SU-DHL-6 (cell line): ENCODE results near the gene FAM170A.

Experiments used
- H2AFZ ChIP-seq: fragments of 200-600 bp; sonication (generic); 2 replicates; pipeline ENCODE4 v1.6.1; 2014; ENCODE audit warnings: low read depth, mild to moderate bottlenecking, moderate library complexity, mixed read lengths, antibody characterized with exemption, low read length; ENCODE audit not compliant: severe bottlenecking
- H3F3A ChIP-seq: fragments of 200-600 bp; shearing (Covaris generic); 2 replicates; pipeline ENCODE4 v1.6.0; 2016; ENCODE audit warnings: antibody characterized with exemption, mild to moderate bottlenecking; ENCODE audit not compliant: insufficient read depth
- H3K27ac ChIP-seq: fragments of 200-600 bp; sonication (generic); 2 replicates; pipeline ENCODE4 v1.5.1; 2016; ENCODE audit warnings: low read depth, mild to moderate bottlenecking, low read length, moderate library complexity, mixed read lengths
- H3K27me3 ChIP-seq: fragments of 200-600 bp; sonication (generic), shearing (Covaris generic); 2 replicates; pipeline ENCODE4 v1.6.0; 2014; ENCODE audit warnings: mild to moderate bottlenecking, low read length
- H3K36me3 ChIP-seq: fragments of 200-600 bp; sonication (generic); 2 replicates; pipeline ENCODE4 v1.6.1; 2014; ENCODE audit warnings: mild to moderate bottlenecking, low read length, mixed read lengths
- H3K4me2 ChIP-seq: fragments of 300-600, 200-600 bp; shearing (Covaris generic), sonication (generic); 2 replicates; pipeline ENCODE4 v1.6.0; 2014; ENCODE audit warnings: low read length, low read depth, mild to moderate bottlenecking; ENCODE audit not compliant: poor library complexity, severe bottlenecking
- H3K4me3 ChIP-seq: fragments of 200-600 bp; sonication (generic); 2 replicates; pipeline ENCODE4 v1.5.1; 2014; ENCODE audit warnings: antibody characterized with exemption, low read length, mild to moderate bottlenecking, mixed read lengths; ENCODE audit not compliant: insufficient read depth, poor library complexity, severe bottlenecking
- H3K79me2 ChIP-seq: fragments of 200-600 bp; sonication (generic); 2 replicates; pipeline ENCODE4 v1.6.1; 2014; ENCODE audit warnings: mild to moderate bottlenecking, low read length, moderate library complexity; ENCODE audit not compliant: insufficient read depth
- H3K9ac ChIP-seq: fragments of 200-600 bp; sonication (generic); 2 replicates; pipeline ENCODE4 v1.7.0; 2014; ENCODE audit warnings: mild to moderate bottlenecking, low read length
- H3K9me2 ChIP-seq: fragments of 200-600 bp; sonication (generic); replicated peaks from 2 replicates; pipeline ENCODE4 v1.6.1; 2014; ENCODE audit warnings: low read length; ENCODE audit not compliant: insufficient read depth
- H3K9me3 ChIP-seq: fragments of 200-600 bp; sonication (generic); 2 replicates; pipeline ENCODE4 v1.6.1; 2014; ENCODE audit warnings: low read length, mixed read lengths; ENCODE audit not compliant: insufficient read depth
- H4K20me1 ChIP-seq: fragments of 200-600 bp; sonication (generic); 2 replicates; pipeline ENCODE4 v1.6.1; 2014; ENCODE audit warnings: low read depth, mild to moderate bottlenecking, antibody characterized with exemption, low read length, moderate library complexity, mixed read lengths
- EZH2phosphoT487 ChIP-seq: fragments of 200-600 bp; sonication (generic), shearing (Covaris generic); conservative IDR thresholded peaks from 2 replicates; pipeline ENCODE4 v1.6.1; 2018; ENCODE audit warnings: mild to moderate bottlenecking, antibody characterized with exemption, low read length, moderate library complexity, mixed read lengths
- TF ChIP-seq, protein P1 (sequence below): fragments of 200-600 bp; sonication (generic); IDR thresholded peaks from one replicate; pipeline ENCODE4 v1.5.1; 2017; ENCODE audit warnings: antibody characterized with exemption, mild to moderate bottlenecking, low read length, moderate library complexity; ENCODE audit not compliant: insufficient read depth, poor library complexity, severe bottlenecking

The FAM170A gene

DNA sequence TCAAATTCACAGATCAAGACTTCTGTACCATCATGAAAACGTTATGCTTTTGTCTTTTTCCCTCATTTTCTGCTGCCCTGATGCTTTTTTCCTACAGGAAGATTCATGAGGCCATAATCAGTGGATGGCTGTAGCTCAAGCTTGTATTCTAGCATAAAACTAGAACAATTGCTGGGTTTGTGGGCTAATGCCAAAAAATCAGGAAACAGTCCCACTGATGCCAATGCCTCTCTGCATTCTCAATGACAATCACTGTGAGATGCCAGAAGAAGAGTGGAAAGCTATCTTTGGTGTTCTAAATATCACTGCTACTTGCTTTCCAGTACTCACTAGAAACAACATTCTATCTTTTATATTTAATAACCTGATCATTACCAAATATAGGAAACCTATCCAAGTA, 33.3 kb upstream of the FAM170A start:
- H3K36me3 ChIP-seq = no peaks in the 10 kb centered on the region
- H3K9ac ChIP-seq = no peak overlapping the region
- H2AFZ ChIP-seq = no peak overlapping the region
- H4K20me1 ChIP-seq = no peaks in the 10 kb centered on the region
- no peaks in the 10 kb centered on the region for H3K27me3 ChIP-seq
- H3K4me3 ChIP-seq = no peak overlapping the region
- no peaks in the 10 kb centered on the region for H3F3A ChIP-seq
- no peaks in the 10 kb centered on the region for H3K9me3 ChIP-seq
- H3K9me2 ChIP-seq = no peaks in the 10 kb centered on the region
- TF ChIP-seq, protein P1, sequence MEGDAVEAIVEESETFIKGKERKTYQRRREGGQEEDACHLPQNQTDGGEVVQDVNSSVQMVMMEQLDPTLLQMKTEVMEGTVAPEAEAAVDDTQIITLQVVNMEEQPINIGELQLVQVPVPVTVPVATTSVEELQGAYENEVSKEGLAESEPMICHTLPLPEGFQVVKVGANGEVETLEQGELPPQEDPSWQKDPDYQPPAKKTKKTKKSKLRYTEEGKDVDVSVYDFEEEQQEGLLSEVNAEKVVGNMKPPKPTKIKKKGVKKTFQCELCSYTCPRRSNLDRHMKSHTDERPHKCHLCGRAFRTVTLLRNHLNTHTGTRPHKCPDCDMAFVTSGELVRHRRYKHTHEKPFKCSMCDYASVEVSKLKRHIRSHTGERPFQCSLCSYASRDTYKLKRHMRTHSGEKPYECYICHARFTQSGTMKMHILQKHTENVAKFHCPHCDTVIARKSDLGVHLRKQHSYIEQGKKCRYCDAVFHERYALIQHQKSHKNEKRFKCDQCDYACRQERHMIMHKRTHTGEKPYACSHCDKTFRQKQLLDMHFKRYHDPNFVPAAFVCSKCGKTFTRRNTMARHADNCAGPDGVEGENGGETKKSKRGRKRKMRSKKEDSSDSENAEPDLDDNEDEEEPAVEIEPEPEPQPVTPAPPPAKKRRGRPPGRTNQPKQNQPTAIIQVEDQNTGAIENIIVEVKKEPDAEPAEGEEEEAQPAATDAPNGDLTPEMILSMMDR = no peak
- TF ChIP-seq EZH2phosphoT487 = no peak
- no peaks in the 10 kb centered on the region for H3K79me2 ChIP-seq
- H3K4me2 ChIP-seq = no peak overlapping the region
- no peak overlapping the region for H3K27ac ChIP-seq

GRCh38 chr5:119597728-119598298, 31.5 kb upstream of the FAM170A start:
- no peaks in the 10 kb centered on the region for H3F3A ChIP-seq
- H3K9me3 ChIP-seq = no peaks in the 10 kb centered on the region
- H3K27ac ChIP-seq = no peak overlapping the region
- H3K36me3 ChIP-seq = no peaks in the 10 kb centered on the region
- H3K27me3 ChIP-seq = no peaks in the 10 kb centered on the region
- H4K20me1 ChIP-seq = no peaks in the 10 kb centered on the region
- no peak overlapping the region for H3K4me2 ChIP-seq
- no peak overlapping the region for H3K4me3 ChIP-seq
- no peaks in the 10 kb centered on the region for H3K79me2 ChIP-seq
- no peaks in the 10 kb centered on the region for H3K9me2 ChIP-seq
- TF ChIP-seq, protein P1 = no peak
- TF ChIP-seq EZH2phosphoT487 = no peak
- H2AFZ ChIP-seq = no peak overlapping the region
- H3K9ac ChIP-seq = no peak overlapping the region

DNA sequence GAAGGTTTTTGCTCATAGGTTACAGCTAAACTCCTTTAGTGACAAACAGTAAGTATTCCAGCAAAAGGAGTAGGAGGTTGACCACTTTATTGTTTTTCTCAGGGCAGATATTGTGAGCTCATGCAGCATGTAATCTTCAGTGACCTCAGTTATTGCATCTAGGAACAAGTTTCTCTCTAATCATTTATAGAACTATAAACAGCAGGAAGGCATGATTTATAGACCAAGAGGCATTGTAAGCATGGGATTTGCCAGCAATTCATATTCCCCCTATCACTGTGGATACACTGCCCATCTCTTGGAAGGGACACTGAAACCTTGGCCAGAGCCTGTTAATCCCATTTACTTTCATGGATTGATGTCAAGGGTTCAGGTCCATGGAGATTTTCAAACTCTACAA, 15.4 kb upstream of the FAM170A start:
- Histone ChIP-seq H4K20me1 (no peaks in the 10 kb centered on the region), H3K4me3 (no peak overlapping the region), H3K9me2 (no peaks in the 10 kb centered on the region), H3K79me2 (no peaks in the 10 kb centered on the region), H3K4me2 (no peak overlapping the region), H3F3A (no peaks in the 10 kb centered on the region), H3K27ac (no peak overlapping the region), H2AFZ (no peak overlapping the region), H3K9ac (no peak overlapping the region), H3K36me3 (no peaks in the 10 kb centered on the region), H3K9me3 (no peaks in the 10 kb centered on the region), H3K27me3 (0 out of 2 replicates have a peak, but pooled peaks cover 3% of the 10 kb centered on the region)
- TF ChIP-seq, protein P1 = no peak
- no peak for TF ChIP-seq EZH2phosphoT487
